HFF-Myc (cell line): ENCODE results near the gene ANKRD12.

Source experiments
- DNase-seq: peaks from one replicate; pipeline ENCODE4 v3.0.0-alpha.2; 2011; ENCODE audit warnings: low read depth; ENCODE audit errors: extremely low read depth
- H3K4me3 ChIP-seq: replicated peaks from 2 replicates; pipeline ENCODE4 v1.5.1; 2011; ENCODE audit warnings: low read depth, mild to moderate bottlenecking, control low read depth, low read length
- TF ChIP-seq, protein P1 (sequence below): IDR thresholded peaks from 2 replicates; pipeline ENCODE4 v1.5.1; 2012; ENCODE audit warnings: mild to moderate bottlenecking, low read depth, low read length, control low read depth; ENCODE audit errors: missing control alignments

The ANKRD12 gene

DNA sequence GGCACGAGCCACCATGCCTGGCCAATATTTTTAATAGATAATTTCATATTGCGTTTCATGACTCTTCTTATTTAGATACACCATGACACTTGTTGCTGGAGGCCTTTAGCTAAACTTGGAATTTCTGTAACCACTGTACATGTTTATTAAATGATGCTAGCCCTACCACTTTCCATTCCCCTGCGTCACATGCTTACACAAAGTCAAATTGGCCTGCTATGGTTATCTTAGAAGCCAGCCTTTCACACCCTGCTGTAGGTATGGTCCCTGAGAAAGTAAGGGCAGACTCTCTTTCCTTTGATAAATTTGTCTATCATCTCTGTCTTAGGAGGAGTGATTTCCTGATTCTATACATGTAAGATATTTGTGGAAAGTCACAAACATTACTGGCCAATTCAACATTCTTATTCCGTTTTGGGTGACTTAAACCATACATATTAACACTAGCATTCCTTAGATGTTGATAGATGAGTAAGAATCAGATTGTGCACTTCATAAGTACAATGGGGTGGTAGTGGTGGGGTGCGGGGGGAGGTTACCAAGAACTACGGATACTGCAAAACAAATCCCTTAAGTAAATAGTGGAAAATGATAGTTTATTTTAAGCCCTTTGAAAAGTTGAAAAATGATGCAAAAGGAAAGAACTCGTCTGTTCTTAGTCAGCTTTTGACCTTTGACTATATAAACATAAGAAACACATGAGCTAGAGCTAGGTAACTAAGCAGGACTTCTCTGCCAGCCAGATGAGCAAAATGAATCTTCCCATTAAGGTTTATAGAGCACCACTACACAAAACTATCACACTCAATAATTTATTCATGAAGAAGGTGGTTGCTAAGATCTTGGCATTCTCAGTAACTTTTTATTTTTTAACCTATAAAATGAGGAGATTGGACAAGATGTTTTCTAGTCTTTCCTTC is 42.0 kb upstream of the ANKRD12 start:
- no peak overlapping the region for H3K4me3 ChIP-seq
- DNase-seq: peak; percentile 56

GRCh38 chr18:9095297-9096006 is 41.1 kb upstream of the ANKRD12 start:
- no peak for DNase-seq
- H3K4me3 ChIP-seq: no peak overlapping the region
- TF ChIP-seq, protein P1, sequence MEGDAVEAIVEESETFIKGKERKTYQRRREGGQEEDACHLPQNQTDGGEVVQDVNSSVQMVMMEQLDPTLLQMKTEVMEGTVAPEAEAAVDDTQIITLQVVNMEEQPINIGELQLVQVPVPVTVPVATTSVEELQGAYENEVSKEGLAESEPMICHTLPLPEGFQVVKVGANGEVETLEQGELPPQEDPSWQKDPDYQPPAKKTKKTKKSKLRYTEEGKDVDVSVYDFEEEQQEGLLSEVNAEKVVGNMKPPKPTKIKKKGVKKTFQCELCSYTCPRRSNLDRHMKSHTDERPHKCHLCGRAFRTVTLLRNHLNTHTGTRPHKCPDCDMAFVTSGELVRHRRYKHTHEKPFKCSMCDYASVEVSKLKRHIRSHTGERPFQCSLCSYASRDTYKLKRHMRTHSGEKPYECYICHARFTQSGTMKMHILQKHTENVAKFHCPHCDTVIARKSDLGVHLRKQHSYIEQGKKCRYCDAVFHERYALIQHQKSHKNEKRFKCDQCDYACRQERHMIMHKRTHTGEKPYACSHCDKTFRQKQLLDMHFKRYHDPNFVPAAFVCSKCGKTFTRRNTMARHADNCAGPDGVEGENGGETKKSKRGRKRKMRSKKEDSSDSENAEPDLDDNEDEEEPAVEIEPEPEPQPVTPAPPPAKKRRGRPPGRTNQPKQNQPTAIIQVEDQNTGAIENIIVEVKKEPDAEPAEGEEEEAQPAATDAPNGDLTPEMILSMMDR: no peak

More for the DNA sequence above, 42.0 kb upstream of the ANKRD12 start:
- TF ChIP-seq, protein P1: no peak

- TF ChIP-seq, protein P1: no peak
- DNase-seq: no peak
- H3K4me3 ChIP-seq: no peak overlapping the region
Observed at GRCh38 chr18:9096007-9096371, 40.6 kb upstream of the ANKRD12 start.

DNA sequence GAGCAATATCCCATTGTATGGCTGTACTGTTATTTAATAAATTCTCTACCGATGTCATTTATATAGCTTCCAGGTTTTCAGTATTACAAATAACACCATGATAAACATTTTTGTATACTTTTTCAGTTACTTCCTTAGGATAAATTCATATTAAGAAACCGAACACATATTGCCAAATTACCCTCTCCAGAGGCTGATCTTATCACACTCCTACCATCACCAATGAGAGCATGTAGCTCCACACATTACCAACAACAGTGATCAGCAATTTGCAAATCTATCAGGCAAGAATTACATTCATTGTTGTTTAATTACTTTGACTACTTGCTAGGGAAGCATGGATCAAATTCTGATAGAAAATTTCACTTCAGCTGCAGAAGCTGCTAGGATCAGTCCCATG is 39.9 kb upstream of the ANKRD12 start:
- no peak for DNase-seq
- no peak overlapping the region for H3K4me3 ChIP-seq
- TF ChIP-seq, protein P1: no peak

GRCh38 chr18:9097349-9097748 is 39.2 kb upstream of the ANKRD12 start:
- no peak for DNase-seq
- no peak overlapping the region for H3K4me3 ChIP-seq
- TF ChIP-seq, protein P1: no peak

- H3K4me3 ChIP-seq: no peak overlapping the region
- DNase-seq: no peak
- TF ChIP-seq, protein P1: no peak
Observed at GRCh38 chr18:9100796-9101195, 35.8 kb upstream of the ANKRD12 start.
